Peyer's patch (tissue), 4 donors: ENCODE data around the gene SLC16A7.

Experiments
- CTCF ChIP-seq, 6 experiments: fragments of 450-650 bp in 4 of 6; fragments of 200-600 bp in 2 of 6; sonication (generic) in 1 of 6; IDR thresholded peaks; one replicate each; pipeline ENCODE4 v1.5.1; 2017 to 2019; ENCODE audit warnings: antibody characterized with exemption in 6 of 6, mild to moderate bottlenecking in 3 of 6, moderate library complexity in 1 of 6
- POLR2A ChIP-seq, 2 donors: fragments of 450-650 bp; IDR thresholded peaks; one replicate each; pipeline ENCODE4 v1.5.1; 2017; ENCODE audit warnings: antibody characterized with exemption in 2 of 2, mild to moderate bottlenecking in 2 of 2, moderate library complexity in 2 of 2

GRCh38 chr12:59812716-59813115 lies 216.9 kb downstream of the SLC16A7 start:
- TF ChIP-seq CTCF (IDR thresholded peaks at IDR 0.05), result no peak
- TF ChIP-seq POLR2A (IDR thresholded peaks at IDR 0.05), result no peak
